H1 (cell line): ENCODE results near the gene CFAP210.

Experiments
- ATF2 ChIP-seq: IDR thresholded peaks from 2 replicates; pipeline ENCODE4 v1.6.1; 2012; ENCODE audit warnings: low read length, inconsistent platforms
- CBX8 ChIP-seq: fragments of 300-800, 300-1000 bp; sonication (generic); IDR thresholded peaks from 2 replicates; pipeline ENCODE4 v1.7.1; 2016; ENCODE audit warnings: low read depth, low read length, borderline replicate concordance
- CHD2 ChIP-seq: IDR thresholded peaks from 2 replicates; pipeline ENCODE4 v1.6.1; 2012; ENCODE audit warnings: low read length, improper control_type of control experiment
- CTCF ChIP-seq, 3 experiments: IDR thresholded peaks; 1 replicate in 2 of 3; 2 replicates in 1 of 3; pipeline versions ENCODE4 v1.5.1 to v1.6.1; 2011; ENCODE audit warnings: low read length in 3 of 3, mild to moderate bottlenecking in 3 of 3, inconsistent platforms in 2 of 3, low read depth in 1 of 3, moderate library complexity in 1 of 3; ENCODE audit not compliant: insufficient read depth in 1 of 3; ENCODE audit errors: control extremely low read depth in 1 of 3
- EZH2 ChIP-seq: fragments of 200-600 bp; sonication (generic); IDR thresholded peaks from 2 replicates; pipeline ENCODE4 v1.7.1; 2012; ENCODE audit warnings: low read depth, mild to moderate bottlenecking, moderate library complexity, low read length, inconsistent platforms; ENCODE audit not compliant: severe bottlenecking
- POLR2AphosphoS5 ChIP-seq: IDR thresholded peaks from 2 replicates; pipeline ENCODE4 v1.6.1; 2011; ENCODE audit warnings: low read depth, low read length
- SRF ChIP-seq: IDR thresholded peaks from 2 replicates; pipeline ENCODE4 v1.6.1; 2011; ENCODE audit warnings: mild to moderate bottlenecking, low read depth, low read length, moderate library complexity
- TBP ChIP-seq: IDR thresholded peaks from 2 replicates; pipeline ENCODE4 v1.6.1; 2011; ENCODE audit warnings: low read depth, low read length, improper control_type of control experiment
- ZNF274 ChIP-seq: IDR thresholded peaks from 2 replicates; pipeline ENCODE4 v1.7.0; 2012; ENCODE audit warnings: low read length, borderline replicate concordance; ENCODE audit errors: extremely low read depth

GRCh38 chr2:169683054-169683424 is 11.2 kb downstream of the CFAP210 start:
- TF ChIP-seq CBX8, result no peak
- no peak for TF ChIP-seq POLR2AphosphoS5
- no peak for TF ChIP-seq ATF2
- TF ChIP-seq EZH2, result no peak
- TF ChIP-seq TBP, result no peak
- TF ChIP-seq SRF, result no peak
- no peak for TF ChIP-seq CTCF (IDR thresholded peaks at IDR 0.05; ENCODE audit: control extremely low read depth in 1 of 3, insufficient read depth in 1 of 3, low read depth in 1 of 3, low read length in 3 of 3)
- TF ChIP-seq ZNF274, result no peak
- no peak for TF ChIP-seq CHD2
